Stimulated activated CD8-positive, alpha-beta memory T cell treated with anti-CD3 and anti-CD28 coated beads, Interleukin-7, amount 100 ng/mL, for 1 hour (primary cell): ENCODE data around the gene MYH10.

ENCODE experiments used
- DNase-seq, 2 donors: peaks; one replicate each; pipeline ENCODE4 v3.0.0-alpha.2; 2020; ENCODE audit warnings: low read depth in 2 of 2

Gene MYH10

DNA sequence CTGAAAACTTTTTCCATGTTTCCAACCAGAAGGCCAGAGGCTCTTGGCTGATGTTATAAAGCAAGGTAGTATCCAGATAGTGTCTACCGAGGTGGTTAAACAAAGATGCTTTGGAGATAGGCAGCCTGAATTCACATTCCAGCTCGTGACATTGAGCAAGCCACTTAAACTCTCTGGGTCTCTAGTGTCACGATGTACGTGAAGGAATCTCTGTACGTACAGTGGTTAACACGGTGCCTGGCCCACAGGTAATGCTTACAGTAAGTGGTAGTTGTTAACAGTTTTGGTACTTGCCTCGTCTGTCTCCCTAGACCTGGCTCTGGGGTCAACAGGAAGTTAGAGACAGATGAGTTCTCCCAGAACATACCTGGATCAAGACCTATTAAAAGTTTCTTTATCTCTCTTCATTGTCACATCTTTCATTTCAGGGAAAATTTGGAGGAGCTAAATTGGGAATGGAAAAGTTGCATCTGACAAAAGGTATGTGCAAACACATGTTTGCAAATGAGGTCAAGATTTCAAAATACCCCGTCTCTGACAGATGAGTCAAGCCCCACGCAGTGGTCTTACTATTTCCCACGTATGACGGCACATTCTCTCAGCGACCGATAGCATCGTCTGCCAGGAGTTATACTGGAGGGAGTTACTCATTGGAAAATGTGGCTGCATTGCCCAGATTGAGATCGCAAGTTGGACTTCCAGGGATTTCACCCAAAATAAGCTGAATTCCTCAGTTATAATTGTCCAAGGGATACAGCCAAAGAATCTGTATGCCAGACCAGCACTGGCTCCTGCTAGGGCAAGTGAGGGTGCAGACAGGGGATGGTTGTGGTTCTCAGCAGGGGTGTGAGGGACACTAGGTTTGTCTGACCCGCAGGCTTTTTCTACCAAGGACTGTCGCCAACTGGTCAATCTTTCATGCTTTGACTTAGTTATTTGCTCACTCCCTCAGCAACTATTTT, 18.9 kb upstream of the MYH10 start:
- DNase-seq: no peak

DNA sequence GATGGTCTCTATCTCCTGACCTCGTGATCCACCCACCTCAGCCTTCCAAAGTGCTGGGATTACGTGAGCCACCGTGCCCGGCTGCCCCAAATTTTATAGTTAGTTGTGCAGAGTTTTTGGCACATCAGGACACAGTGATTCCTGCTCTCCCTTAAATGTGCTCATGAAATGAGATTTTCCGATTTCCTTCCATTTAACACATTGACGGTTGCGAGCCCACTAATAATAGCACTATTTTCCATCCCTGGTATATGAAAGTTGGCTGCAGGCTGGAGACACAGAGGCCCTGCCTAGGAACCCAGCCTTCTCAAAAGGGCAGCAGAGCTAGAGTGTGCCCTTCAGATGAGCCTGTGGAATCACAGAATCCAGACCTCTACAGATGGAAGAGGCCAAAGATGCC, 17.4 kb upstream of the MYH10 start:
- DNase-seq: no peak

GRCh38 chr17:8647202-8647601, 16.7 kb upstream of the MYH10 start:
- DNase-seq: no peak

DNA sequence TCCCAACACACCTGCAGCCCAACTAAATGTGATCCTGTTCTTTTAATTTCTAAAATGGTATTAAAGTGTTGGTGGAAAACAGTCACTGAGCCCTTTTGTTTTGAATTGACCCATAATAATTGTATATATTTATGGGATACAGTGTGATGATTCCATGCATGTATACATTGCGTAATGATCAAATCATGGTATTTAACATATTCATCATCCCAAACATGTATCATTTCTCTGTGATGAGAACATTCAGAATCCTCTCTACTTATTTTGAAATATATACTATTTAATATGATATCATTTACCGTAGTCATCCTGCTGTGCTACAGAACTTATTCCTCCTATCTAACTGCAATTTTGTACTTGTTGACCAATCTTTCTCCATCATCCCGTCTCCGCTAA, 14.0 kb upstream of the MYH10 start:
- no peak for DNase-seq

DNA sequence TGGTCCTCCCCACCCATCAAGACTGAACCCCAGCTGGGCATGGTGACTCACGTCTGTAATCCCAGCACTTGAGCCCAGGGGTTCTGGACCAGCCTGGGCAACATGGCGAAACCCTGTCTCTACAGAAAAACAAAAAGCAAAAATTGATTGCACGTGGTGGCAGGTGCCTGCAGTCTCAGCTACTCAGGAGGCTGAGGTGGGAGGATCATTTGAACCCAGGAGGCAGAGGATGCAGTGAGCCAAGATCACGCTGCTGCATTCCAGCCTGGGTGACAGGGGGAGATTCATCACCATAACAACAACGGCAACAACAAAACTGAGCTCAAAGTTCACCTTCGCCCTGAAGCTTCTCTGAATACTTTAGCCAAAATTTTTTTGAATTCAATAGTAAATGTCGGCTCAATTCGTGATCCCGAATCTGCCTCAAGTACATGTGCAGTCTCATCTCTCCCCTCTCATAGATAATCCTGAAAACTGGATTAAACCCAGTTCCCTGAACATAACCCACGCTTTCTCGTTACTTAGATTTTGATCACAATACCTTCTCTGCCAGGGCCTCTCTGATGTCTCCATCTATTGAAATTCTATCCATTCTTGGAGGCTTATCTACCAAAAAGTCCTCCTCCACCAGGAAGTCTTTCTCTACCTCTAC, 13.5 kb upstream of the MYH10 start:
- no peak for DNase-seq

- no peak for DNase-seq
Measured at GRCh38 chr17:8639709-8640108, 9.2 kb upstream of the MYH10 start.

DNA sequence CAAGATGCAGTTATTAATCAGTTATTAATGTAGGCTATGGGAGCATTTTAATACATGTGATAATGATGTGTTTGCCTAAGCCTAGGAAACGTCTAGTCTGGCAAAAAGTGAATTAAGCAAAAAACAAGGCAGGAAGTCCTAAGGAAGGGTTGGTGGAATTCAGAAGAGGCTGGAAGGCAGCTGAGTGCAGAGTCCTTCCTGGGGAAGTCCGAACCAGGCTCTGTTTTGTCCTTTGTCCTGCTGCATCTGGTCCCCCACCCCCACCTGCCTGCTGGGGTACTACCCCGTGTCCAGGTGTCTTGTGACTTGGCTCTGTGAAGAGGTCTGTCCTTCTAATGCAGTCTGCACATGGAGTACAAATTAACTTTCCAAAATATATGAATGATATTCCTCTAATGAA, 1.5 kb upstream of the MYH10 start:
- DNase-seq: no peak

DNA sequence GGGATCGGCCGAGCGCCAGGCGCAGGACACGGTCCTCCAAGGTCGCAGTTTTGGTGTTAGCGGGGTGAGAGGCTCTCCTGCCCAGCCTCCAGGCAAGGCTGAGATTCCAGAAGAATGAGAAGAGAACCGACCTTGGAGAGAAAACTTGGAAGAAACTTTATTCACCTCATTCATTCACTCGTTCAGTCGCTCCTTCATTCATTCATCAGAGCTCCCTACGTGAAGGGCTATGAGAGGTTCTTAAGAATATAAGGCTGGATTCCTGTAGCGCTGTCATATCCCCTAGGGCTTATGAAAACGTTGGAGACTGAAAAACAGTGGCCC, 991 bp upstream of the MYH10 start:
- DNase-seq: no peak

GRCh38 chr17:8630802-8631553, 453 bp upstream of the MYH10 start:
- peak; percentile 62 to 63 for DNase-seq

DNA sequence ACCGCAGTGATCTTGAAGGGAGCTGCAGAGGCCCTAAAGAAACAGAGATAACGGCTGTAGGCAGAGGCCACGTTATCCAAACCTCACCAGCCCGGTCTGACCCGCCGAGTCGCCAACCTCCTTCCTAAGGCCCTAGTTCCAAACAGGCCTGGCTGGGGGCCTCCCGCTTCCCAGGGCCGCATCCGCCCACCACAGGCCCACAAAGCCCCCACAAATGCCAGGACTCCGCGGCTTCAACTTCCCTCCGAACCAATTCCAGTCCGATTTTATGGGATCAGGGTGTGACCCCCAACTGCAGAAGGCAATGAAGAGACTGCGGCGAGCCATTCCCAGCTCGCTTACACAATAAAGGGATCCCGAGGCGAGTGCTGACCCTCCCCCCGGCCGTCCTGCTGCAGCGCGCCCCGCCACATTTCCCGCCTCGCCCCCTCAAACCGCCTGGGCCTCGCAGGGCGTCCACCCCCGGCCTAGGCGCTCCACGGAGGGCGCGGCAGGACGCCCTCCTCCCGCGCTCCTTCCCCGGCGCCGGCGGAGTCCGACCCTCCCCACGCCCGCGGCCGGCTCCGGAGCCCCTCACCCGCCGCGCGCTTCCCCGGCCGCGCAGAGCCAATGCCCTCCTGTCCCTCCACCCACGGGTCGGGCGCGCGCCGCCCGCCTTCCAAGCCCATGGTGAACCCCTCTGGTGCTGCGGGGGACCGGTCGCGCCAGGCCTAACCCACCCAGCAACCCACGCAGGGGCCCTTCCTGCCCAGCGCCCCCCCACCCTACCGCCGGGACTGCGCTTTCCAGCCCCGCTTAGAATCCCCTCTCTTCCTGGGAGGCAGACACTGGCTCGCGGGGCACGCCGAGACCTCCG, 926 bp downstream of the MYH10 start:
- no peak for DNase-seq

- DNase-seq: no peak
Measured at GRCh38 chr17:8628609-8629169, 1.8 kb downstream of the MYH10 start.

- no peak for DNase-seq
Measured at GRCh38 chr17:8628172-8628571, 2.4 kb downstream of the MYH10 start.

GRCh38 chr17:8623591-8623990, 6.9 kb downstream of the MYH10 start:
- DNase-seq: no peak

DNA sequence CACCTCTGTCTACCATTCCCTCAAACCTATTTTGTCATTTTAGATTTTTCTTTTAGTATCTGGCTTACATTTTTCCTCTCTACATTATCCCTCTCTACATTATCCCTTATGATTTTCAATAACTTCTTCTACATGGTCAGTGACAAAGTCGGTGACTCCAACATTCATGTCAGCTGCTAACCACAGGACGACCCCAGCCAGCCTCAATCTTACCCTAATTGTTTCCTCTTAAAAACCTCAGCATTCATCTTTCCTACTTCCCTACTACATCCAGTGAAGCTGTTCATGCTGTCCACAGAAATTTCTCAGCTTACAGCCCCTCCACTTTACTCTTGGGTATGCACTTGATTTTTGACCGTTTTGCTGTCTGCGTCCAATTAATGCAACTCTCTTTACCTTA, 8.3 kb downstream of the MYH10 start:
- DNase-seq: no peak

GRCh38 chr17:8621585-8621984, 8.9 kb downstream of the MYH10 start:
- DNase-seq: no peak

DNA sequence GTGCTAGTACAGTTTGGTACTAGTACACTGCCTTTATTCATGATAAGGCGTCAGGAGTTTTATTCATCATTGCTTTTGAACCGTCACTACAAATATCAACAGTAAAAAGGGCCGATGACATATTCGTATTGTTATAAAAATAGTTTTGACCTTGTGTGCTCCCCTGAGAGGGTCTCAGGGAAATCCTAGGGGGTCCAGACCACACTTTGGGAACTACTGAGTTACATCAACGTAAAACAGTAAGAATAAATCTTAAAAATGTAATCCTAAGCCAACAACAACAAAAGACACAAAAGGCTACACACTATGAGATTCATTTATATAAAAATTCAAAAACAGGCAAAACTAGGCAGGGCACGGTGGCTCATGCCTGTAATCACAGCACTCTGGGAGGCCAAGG, 11.2 kb downstream of the MYH10 start:
- no peak for DNase-seq

GRCh38 chr17:8618825-8619224, 11.7 kb downstream of the MYH10 start:
- no peak for DNase-seq

DNA sequence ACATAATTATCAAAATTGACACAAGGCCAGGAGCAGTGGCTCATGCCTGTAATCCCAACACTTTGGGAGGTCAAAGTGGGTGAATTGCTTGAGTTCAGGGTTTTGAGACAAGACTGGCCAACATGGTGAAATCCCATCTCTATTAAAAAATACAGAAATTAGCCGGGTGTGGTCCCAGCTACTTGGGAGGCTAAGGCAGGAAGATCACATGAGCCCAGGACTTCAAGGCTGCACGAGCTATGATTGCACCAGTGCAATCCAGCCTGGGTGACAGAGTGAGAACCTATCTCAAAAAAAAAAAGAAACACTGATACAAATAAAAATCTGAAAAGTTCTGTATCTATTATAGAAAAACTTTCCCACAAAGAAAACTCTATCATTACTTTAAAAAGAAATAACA, 15.5 kb downstream of the MYH10 start:
- no peak for DNase-seq

DNA sequence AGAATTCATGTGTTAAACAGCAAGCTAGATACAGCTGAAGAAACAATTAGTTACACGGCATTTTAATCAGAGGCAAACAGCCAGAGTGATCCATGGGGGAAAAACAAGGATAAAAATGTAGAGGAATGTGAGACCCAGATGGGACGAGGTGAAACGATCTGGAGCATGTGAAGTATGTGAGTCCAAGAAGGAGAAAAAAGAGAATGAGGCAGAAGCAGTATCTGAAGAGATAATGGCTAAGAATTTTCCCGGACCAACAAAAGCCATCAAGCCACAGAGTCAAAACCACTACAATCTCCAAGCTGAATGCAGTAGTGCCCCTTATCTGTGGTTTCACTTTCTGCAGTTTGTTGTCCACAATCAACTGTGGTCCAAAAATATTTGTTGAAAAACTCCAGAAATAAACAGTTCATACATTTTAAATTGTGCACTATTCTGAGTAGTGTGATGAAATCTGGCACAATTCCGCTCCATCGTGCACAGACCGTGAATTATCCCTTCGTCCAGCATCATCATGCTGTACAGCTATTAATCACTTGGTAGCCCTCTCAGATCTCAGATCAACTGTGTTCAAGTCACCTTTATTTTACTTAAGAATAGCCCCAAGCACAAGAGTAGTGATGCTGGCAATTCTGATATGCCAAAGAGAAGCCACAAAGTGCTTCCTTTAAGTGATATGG, 18.8 kb downstream of the MYH10 start:
- DNase-seq: no peak

DNA sequence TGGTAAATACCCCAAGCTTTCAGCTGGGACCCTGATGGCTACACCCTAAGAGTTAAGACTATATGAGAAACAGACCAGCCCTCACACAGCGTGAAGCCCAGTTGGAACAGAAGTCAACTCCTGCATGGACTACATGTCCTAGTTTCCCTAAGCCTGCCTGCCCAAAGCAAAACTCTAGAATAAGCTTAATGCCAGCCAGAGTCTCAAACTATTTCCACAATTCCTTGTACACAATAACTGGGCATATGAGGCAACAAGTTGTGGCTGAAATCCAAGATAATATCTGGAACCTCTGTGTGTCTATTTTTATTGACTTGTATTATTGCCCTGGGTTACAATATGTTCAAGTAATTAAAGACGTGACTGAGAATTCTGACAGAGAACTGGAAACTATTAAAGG, 19.4 kb downstream of the MYH10 start:
- DNase-seq: no peak

DNA sequence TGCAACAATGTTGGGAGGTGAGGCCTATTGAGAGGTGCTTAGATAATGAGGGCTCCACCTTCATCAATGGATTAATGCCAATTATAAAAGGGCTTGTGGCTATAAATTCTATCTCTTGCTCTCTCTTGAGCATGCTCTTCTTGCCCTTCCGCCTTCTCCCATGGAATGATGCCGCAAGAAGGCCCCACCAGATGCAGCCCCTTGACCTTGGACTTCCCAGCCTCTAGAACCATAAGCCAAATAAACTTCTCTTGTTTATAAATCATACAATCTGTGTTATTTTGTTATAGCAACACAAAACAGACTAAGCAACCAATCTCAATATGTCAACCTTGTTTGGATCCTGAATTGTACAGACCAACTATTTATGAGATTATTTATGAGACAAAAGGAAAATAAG, 20.0 kb downstream of the MYH10 start:
- DNase-seq: no peak
